Stimulated activated CD8-positive, alpha-beta memory T cell treated with anti-CD3 and anti-CD28 coated beads, Interleukin-12 subunit alpha, Interleukin-12 subunit beta, amount 100 ng/mL, for 24 hours (primary cell): Measurements from ENCODE around the gene FLNA.
"Not testable (repeated sequence)": the region's sequence is repeated elsewhere in the genome, so short reads cannot be mapped to it uniquely, and the experiment has no call there.

Experiments
- DNase-seq: peaks from one replicate; pipeline ENCODE4 v3.0.0-alpha.2; 2020; ENCODE audit errors: extremely low read depth

Gene FLNA

DNA sequence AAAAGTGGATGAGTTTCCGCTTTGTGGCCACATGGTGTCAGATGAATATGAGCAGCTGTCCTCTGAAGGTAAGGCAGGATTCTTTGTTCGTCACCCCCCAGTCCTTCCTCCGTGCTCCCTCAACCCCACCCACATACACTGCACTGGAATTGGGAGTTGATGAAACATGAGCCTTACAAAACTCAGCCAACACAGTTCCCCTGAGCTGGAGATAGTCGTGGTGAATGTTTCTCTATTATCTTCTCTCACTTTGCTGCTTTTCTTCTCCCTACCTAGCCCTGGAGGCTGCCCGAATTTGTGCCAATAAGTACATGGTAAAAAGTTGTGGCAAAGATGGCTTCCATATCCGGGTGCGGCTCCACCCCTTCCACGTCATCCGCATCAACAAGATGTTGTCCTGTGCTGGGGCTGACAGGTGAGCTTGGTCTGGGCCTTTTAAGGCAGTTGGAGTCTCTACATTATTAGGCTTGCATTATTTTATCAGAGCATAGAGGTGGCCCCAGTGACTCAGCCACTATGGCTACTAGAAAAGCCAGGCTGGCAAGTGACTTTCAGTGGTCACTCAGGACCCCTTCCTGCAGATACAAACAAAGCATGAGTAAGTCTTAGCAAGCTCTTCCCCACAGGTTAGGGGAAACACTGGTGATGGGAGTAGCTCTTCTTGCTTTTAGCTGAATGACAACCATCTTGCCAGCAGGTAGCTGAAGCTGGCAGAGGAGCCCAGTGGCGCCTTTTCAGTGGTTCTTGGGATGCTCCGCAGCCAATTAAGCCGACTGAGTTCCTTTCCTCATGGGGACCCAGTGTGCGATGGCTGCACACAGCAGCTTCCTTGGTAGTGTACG, 25.3 kb upstream of the FLNA start:
- no peak for DNase-seq

DNA sequence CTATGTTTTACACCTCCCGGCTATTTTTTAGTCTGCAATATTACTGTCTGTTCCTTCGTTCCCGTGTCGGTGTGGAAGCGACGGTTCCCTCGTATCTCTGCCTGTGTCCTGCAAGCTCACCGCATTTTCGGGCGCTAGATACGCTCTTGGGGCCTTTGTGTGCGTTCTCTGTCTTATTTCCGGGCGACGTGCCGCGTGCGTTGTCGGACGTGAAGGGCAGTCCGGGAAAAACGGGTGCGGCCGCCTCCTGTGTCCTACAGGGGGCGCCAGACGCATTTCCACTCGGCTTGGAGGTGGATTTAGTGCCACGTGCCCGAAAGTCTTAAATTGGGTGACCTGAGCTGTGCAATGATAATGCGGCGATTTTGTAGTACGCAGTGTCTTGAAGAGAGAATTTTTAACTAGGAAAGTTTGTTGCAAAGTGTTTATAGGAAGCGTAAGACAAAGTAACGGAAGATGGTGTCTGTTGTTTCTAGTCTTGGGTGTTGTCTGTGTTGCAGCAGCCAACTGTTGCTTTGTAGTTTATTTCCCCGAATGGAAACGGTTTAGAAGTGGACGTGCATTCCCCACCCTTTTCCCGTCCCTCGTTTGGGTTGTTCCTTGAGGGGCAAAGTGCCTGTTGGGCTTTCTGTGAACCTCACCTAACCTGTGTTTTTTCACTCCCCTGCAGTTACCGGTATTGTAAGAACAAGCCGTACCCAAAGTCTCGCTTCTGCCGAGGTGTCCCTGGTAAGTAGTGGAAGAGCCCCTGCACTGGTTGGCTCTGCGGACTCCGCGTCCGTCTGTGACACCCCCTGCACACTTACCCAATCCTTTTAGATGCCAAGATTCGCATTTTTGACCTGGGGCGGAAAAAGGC, 24.5 kb upstream of the FLNA start:
- DNase-seq, result no peak

DNA sequence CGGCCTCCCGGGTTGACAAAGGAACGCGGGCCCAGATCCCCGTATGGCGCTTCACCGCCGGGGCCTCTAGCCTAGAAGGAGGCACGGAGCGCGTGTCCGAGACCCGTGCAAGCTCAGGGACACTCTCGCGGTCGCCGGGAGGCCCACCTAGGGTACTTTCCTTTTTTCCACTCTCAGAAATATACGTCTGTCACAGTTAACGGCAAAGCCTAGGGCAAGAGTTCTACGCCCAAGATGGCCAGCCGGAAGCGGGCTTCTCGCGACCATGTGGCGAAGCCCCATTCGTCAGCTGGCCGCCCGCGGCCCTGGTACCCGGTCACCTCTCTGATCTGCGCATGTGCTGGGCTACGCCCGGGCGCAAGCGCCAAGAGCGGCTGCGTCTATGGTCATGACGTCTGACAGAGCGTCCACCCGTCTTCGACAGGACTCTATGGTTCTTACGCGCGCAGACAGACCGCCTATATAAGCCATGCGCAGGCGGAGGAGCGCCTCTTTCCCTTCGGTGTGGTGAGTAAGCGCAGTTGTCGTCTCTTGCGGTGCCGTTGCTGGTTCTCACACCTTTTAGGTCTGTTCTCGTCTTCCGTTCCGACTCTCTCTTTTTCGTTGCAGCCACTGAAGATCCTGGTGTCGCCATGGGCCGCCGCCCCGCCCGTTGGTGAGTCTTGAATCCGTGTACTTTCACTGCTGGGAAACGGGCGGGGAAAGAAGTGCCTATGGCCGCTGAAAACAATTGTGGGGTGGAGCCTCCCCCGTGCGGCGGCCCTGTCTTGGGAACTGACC, 23.6 kb upstream of the FLNA start, which contains the start of gene RPL10:
RPL10 (plus strand) TSS at position 490 of the 780 bp plus-strand sequence; CDS start at position 633, 143 bp downstream.
- peak; percentile 79 for DNase-seq

DNA sequence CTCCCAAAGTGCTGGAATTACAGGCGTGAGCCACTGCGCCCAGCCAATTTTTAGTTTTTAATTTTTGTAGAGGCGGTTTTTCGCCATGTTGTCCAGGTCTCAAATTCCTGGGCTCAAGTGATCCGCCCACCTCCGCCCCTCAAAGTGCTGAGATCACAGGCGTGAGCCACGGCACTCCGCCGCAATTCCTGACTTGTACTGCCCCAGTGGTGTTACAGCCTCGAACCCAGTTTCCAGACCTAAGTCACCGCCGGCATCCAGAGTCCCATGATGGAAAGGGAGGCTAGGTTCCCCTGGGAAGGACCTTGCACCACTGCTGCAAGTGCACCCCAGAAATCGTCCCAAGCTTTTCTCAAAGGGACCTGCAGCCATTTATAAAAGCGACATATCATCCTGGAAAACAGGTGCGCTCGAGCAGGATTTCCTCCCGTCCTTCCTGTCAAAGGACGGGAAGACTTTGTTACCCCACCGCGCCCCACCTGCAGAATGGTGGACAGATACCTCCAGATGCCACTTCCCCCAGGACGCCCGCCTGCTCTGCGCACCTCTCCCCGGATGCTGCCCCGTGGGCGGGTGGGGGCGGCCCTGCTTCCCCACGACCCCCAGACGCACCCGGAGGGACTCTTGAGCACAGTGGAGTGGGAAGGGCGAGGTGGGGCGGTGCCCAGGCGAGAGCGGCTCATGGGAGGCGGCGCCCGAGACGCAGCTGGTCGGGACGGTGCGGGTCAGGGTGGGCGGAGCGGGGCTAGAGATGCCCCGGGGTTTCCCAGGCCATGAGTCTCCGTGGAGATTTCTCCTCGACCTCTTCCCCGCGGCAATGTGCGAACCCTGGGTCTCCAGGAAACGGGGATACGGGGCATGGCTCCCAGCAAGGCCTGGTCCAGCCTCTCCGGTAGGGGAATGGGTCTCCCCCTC, 22.8 kb upstream of the FLNA start:
- no peak for DNase-seq

DNA sequence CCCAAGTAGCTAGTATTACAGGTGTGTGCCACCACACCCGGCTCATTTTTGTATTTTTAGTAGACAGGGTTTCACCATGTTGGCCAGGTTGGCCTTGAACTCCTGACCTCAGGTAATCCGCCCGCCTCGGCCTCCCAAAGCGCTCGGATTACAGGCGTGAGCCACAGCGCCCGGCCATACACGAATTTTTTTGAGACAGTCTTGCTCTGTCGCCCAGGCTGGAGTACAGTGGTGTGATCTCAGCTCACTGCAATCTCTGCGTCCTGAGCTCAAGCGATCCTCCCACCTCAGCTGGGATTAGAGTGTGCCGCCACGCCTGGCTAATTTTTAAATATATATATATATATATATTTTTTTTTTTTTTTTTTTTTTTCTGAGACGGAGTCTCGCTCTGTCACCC, 21.9 kb upstream of the FLNA start:
- not testable (repeated sequence) for DNase-seq

DNA sequence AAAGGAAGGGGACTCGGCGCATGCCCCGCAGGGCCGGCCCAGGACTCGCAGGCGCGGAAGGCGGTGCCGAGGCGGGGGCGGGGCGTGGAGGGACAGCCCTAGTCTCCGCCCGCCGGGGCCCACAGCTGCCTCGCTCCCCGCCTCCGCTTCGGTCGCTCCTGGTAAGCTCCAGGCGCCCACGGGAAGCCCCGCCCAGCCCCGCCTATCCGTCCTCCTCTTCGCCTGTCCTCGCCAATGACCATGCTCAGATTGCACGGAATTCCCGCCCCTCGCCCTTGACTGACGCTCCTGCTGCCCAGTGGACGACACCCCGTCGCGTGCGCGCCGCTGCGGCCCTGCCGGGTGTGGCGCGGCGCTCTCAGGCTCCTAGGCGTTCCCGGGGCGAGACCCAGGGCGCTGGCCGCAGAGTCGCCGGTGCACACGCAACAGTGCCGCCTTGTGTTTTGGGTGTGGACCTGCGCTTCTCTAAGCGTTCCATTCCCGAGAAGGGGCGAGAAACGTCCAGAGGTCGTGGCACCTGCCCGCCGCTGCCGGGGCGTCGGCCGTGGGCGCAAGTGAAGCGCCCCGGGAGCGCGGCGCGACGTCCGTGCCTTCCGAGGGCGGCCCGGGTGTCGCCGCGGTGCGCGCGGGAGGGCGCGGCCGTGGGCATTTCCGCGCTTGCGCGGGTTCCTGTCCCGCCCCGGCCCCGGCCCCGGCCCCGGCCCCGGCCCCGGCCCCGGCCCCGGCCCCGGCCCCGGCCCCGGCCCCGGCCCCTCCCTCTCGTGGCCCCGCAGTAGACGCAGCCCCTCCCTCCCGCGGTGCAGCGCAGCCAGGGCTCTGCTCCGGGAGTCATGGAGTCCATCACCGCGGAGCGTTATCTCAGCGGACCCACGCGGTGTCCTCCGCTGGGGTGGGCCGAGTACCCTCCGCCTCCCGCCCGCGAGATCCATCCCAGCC, 15.6 kb upstream of the FLNA start:
- not testable (repeated sequence) for DNase-seq

DNA sequence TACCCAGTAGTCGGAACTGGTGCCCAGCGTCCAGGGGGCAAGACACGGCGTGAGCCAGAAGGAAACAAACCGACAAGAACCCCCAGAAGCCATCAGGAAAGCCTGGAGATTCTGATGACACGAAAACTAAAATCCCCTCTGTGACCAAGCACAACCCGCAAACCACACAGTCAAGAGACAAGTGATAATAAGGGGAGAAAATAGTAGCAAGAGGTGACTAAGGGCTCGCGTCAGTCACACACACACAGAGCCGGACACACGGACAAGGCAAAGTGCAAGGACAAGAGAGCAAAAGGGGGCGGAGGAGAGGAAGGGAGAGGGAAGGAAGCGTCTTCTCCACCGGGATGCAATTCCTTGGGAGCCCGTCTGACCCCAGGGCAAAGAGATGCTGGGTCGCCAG, 14.2 kb upstream of the FLNA start:
- DNase-seq, result not testable (repeated sequence)

DNA sequence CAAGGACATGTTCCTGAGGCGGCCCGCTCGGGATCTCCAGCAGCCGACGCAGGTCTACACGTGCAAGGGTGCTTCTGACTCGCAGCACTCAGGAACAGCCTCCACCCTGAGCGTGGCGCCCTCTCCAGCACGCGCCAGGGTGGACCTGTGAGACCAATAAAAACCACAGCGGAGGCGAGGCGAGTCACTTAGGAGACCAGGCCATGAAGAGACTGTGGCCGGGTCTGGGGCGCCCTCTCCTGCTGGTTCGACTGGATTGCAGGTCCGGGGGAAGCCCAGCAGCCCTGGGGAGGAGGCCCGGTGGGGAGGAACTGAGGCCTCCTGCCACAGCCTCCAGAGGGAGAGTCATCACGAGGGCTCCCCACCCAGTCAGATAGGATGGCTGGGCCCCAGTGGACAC, 13.7 kb upstream of the FLNA start:
- not testable (repeated sequence) for DNase-seq

DNA sequence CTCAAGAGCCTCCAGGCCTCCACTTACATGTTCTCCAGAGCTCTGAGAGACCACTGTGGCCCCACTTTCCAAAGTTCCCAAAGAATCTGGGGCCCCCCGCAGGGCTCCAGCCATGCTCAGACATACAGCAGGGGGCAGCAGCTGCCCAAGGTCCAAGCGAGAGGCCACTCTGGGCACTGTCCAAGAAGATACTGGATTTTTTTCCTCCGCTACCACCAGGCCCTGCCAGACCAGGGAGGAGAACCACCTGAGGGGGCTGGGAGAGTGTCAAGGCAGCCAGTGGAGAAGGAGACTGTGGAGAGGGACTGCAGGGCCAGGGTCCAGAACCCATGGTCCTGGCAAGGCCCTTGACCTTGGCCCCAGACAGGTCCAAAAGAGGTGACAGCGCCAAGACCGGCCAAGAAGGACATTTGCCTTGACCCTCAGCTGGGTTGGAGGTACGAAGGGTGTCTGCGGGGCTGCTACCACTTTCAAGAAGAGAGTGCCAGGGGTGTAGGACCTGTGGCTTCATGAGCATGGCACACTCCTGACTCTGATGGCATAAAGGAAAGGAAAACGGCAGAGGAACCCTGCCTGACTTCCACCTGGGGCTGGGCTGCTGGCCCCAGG, 10.0 kb upstream of the FLNA start:
- no peak for DNase-seq

DNA sequence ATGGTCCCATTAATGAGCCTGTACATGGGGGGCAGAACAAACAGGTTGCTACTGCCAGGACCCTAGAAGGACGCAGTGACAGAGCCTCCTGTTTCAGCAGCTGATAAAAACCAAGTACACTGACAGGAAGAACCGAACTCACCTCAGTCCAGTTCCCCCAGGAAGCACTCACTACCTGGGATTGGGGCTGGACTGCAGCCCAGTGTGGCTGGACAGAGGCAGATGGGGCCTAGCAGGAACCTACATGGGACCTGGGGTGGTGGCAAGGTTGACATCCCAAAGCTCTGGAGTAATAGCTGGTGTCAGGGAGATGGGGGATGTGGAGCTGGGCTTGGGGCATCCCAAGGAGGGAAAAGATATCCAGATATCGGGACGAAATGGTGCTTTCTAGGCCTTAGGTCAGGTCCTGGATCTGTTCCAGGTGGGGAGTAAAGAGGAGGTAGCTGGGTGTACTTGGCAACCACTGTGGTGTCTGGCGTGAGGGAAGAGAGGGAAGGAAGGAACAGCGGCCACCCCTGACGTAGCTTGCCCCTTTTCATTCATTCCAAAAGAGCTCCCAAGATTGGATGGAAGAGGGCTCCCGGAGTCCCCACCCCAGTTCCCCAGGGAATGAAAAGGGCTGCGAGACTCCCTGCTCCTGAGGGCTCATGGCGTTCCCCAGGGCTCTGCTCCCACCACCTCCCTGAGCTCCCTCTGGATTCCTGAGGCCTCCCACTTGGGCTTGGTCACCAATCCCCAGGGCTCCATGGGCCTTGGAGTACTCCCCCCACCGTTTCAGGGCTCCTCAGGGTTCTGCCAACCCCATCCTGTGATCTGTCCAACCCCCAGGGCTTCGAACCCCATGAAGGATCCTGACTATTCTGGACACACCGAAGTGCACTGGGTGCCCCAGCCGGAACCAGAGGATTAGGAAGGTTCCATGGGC, 9.2 kb upstream of the FLNA start:
- DNase-seq, result no peak

DNA sequence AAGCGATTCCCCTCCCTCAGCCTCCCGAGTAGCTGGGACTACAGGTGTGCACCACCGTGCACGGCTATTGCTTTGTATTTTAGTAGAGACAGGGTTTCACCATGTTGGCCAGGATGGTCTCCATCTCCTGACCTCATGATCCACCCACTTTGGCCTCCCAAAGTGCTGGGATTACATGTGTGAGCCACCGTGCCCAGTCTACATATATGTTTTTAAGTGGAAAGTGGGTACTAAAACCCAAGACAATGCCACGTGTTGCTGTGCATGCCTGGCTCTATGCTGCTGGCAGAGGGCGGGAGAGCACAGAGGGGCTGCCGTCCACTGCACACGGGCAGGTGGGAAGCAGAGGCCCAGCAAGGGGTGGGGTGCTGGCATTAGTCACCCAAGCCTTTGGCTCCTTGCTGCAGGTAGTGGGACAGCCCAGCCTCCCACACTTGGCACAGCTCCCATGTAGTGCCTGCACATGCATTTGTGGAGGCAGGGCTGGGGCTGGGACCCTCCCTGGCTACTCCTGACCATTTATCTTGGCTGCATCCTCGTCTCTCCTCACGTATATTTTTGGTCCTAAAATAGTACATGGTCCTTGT, 8.1 kb upstream of the FLNA start:
- no peak for DNase-seq

DNA sequence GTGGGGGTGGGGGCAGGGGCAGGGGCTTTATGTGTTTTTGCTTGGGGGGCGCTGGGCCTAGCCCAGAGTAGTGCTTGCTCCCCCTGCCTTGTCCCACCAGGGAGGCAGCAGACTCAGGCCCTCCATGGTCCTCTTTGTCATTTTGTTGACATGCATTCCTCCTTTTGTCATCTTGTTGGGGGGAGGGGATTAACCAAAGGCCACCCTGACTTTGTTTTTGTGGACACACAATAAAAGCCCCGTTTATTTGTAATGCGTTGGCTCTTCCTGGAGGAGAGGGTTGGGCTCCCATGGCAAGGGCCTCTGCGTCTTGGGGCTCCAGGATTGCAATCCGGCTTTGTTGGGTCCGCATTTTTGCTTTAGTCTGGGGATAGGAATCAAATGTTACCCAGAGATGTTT, 6.8 kb upstream of the FLNA start:
- DNase-seq, result no peak

DNA sequence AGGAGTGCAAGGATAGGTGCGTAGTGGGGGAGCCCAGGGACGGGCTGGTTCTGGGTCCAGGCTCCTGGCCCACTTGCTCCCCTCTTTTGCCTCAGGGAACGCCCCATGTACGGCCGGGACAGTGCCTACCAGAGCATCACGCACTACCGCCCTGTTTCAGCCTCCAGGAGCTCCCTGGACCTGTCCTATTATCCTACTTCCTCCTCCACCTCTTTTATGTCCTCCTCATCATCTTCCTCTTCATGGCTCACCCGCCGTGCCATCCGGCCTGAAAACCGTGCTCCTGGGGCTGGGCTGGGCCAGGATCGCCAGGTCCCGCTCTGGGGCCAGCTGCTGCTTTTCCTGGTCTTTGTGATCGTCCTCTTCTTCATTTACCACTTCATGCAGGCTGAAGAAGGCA, 6.4 kb upstream of the FLNA start:
- no peak for DNase-seq

DNA sequence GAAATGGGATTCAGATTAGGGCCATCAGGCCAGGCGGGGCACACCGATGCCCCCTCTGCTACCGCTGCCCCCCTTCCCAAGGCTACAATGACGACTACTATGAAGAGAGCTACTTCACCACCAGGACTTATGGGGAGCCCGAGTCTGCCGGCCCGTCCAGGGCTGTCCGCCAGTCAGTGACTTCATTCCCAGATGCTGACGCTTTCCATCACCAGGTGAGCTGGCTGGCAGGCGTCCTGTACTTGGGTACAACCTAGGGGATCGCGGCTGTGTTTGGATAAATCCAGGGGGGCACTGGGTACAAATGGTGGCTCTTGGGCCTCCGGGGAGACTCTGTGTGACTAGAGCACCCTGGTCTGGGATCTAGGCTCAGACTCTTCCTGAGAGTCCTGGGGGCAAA, 5.7 kb upstream of the FLNA start:
- DNase-seq, result no peak

DNA sequence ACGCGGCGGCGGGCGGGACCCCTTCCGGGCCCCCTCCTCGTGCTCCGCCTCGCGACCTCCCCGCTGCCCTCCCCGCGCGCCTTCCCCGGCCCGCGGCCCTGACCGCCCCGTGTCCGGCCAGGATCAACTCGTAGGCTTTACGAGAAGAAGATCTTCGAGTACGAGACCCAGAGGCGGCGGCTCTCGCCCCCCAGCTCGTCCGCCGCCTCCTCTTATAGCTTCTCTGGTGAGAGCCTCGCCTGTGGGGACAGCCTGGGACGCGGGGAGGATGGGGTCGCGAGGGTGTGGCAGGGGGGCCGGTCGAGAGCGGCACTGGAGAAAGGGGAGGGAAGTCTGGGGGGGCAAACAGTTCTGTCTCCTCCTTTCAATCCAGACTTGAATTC, 5.1 kb upstream of the FLNA start:
- no peak for DNase-seq

DNA sequence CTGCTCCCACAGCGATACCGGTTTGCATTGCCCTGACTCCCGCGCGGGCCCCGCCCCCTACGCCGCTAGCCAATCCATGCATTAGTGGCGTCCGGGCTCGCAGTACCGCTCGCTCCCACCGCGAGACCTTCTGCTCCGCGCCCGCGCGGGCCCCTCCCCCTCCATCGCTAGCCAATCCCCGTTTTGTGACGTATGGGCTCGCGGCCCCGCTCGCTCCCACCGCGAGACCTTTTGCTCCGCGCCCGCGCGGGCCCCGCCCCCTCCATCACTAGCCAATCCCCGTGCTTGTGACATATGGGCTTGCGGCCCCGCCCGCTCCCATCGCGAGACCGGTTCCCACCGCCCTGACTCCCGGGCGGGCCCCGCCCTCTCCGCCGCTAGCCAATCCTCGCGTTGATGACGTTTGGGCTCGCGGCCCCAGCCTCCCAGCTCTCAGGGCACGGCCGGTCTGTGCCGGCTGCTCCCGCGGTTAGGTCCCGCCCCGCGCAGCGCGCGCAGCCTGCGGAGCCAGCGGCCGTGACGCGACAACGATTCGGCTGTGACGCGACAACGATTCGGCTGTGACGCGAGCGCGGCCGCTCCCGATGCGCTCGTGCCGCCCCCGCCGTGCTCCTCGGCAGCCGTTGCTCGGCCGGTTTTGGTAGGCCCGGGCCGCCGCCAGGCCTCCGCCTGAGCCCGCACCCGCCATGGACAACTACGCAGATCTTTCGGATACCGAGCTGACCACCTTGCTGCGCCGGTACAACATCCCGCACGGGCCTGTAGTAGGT, 4.5 kb upstream of the FLNA start, which contains the start of gene EMD:
EMD (plus strand) TSS at position 497 of the 770 bp plus-strand sequence; CDS start at position 687, 190 bp downstream.
- DNase-seq, result peak; percentile 86
